Measurements from ENCODE around the gene CREBZF.

Gene CREBZF

DNA sequence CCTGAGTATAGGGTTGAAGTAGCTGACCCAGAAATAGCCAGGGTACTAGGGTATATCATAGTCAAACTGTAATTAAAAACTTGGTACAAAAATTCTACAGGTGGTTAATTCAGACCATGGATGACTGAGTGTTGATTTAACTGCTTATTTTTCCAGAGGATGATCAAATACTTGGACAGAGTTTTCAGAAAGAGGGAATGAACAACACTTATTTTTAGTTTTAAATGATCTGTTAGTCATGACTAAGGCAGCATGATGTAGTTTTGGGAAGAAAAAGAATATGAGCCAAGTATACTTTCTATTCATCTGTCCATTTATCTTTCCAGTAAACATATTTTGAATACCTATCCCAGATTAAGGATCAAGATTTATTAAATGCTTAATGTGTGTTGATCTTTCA, 40.9 kb upstream of the CREBZF start:
- no peak for TF ChIP-seq CTCF (conservative IDR thresholded peaks at IDR 0.05; ENCODE audit: low read depth, low read length)
- Histone ChIP-seq H3K4me2 (no peak overlapping the region), H3K4me3 (IDR thresholded peaks at IDR 0.05; ENCODE audit: insufficient read depth, low read depth, low read length) (no peak overlapping the region), H4K20me1 (ENCODE audit: insufficient read depth) (no peaks in the 10 kb centered on the region), H3K4me1 (ENCODE audit: low read depth, poor library complexity, severe bottlenecking) (no peaks in the 10 kb centered on the region), H2AFZ (ENCODE audit: low read depth) (no peak overlapping the region), H3K79me2 (ENCODE audit: insufficient read depth, low read depth) (no peaks in the 10 kb centered on the region), H3K27me3 (ENCODE audit: insufficient read depth, low read depth) (no peaks in the 10 kb centered on the region), H3K9ac (no peak overlapping the region), H3K27ac (no peak overlapping the region), H3K36me3 (ENCODE audit: insufficient read depth) (no peaks in the 10 kb centered on the region)

DNA sequence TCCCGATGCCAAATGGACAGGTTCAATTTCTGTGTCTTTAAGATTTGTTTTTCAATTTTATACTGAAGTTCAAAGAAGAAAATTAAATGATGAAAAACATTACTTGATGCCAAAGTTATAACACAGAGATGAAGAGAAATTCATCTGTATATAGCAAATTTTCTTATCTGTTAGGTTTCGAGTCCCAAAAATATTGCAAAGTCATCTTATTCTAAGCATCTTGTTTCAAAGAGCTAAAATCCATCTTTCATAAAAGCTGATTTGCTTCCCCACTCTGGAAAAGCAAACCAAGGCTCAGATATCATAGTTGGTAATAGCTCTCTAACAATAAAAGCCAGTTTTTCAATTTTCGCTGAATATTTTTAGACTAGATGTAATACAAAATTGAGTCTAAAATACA, 40.0 kb upstream of the CREBZF start:
- Histone ChIP-seq H3K27ac (no peak overlapping the region), H3K27me3 (ENCODE audit: insufficient read depth, low read depth) (no peaks in the 10 kb centered on the region), H3K4me2 (no peak overlapping the region), H3K4me1 (ENCODE audit: low read depth, poor library complexity, severe bottlenecking) (peaks cover 3% of the 10 kb centered on the region), H3K4me3 (IDR thresholded peaks at IDR 0.05; ENCODE audit: insufficient read depth, low read depth, low read length) (no peak overlapping the region), H4K20me1 (ENCODE audit: insufficient read depth) (no peaks in the 10 kb centered on the region), H2AFZ (ENCODE audit: low read depth) (no peak overlapping the region), H3K9ac (no peak overlapping the region), H3K36me3 (ENCODE audit: insufficient read depth) (no peaks in the 10 kb centered on the region), H3K79me2 (ENCODE audit: insufficient read depth, low read depth) (no peaks in the 10 kb centered on the region)
- TF ChIP-seq CTCF (conservative IDR thresholded peaks at IDR 0.05; ENCODE audit: low read depth, low read length): no peak

GRCh38 chr11:85699957-85700741, 35.2 kb upstream of the CREBZF start:
- TF ChIP-seq CTCF (conservative IDR thresholded peaks at IDR 0.05; ENCODE audit: low read depth, low read length): no peak
- H3K27me3 ChIP-seq (ENCODE audit: insufficient read depth, low read depth): no peaks in the 10 kb centered on the region
- H4K20me1 ChIP-seq (ENCODE audit: insufficient read depth): no peaks in the 10 kb centered on the region
- H3K9ac ChIP-seq: no peak overlapping the region
- H3K36me3 ChIP-seq (ENCODE audit: insufficient read depth): no peaks in the 10 kb centered on the region
- peaks cover 5% of the 10 kb centered on the region for H3K4me1 ChIP-seq (ENCODE audit: low read depth, poor library complexity, severe bottlenecking)
- no peak overlapping the region for H3K4me2 ChIP-seq
- H3K79me2 ChIP-seq (ENCODE audit: insufficient read depth, low read depth): no peaks in the 10 kb centered on the region
- no peak overlapping the region for H3K4me3 ChIP-seq (IDR thresholded peaks at IDR 0.05; ENCODE audit: insufficient read depth, low read depth, low read length)
- no peak overlapping the region for H2AFZ ChIP-seq (ENCODE audit: low read depth)
- no peak overlapping the region for H3K27ac ChIP-seq

DNA sequence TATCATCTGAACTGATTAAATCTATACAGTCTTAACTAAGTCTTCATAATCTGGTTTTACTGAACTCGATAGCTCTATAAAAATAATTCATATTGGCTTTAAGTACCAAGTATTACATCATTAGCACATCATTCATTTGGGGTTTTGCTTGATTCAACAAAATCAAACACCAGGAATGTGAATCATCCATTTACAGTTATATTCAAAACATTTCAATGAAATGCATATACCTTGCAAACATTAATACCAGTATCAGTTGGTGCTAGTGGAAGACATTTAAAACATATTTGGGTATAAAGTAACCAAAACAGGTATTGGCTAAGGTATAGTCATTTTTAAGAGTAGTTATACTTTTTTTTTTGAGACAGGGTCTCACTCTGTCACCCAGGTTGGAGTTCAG, 33.3 kb upstream of the CREBZF start:
- H2AFZ ChIP-seq (ENCODE audit: low read depth): no peak overlapping the region
- no peak for TF ChIP-seq CTCF (conservative IDR thresholded peaks at IDR 0.05; ENCODE audit: low read depth, low read length)

More for the DNA sequence above, 33.3 kb upstream of the CREBZF start:
- H4K20me1 ChIP-seq (ENCODE audit: insufficient read depth): no peaks in the 10 kb centered on the region
- H3K27me3 ChIP-seq (ENCODE audit: insufficient read depth, low read depth): no peaks in the 10 kb centered on the region
- H3K4me3 ChIP-seq (IDR thresholded peaks at IDR 0.05; ENCODE audit: insufficient read depth, low read depth, low read length): no peak overlapping the region
- no peaks in the 10 kb centered on the region for H3K79me2 ChIP-seq (ENCODE audit: insufficient read depth, low read depth)
- no peak overlapping the region for H3K9ac ChIP-seq
- H3K36me3 ChIP-seq (ENCODE audit: insufficient read depth): no peaks in the 10 kb centered on the region
- H3K4me1 ChIP-seq (ENCODE audit: low read depth, poor library complexity, severe bottlenecking): peaks cover 5% of the 10 kb centered on the region
- no peak overlapping the region for H3K27ac ChIP-seq
- no peak overlapping the region for H3K4me2 ChIP-seq

Data from KMS-11 (cell line).